ENCODE results near the gene ATP5PO. TPM values are rescaled to one million over a fixed set of nuclear protein-coding genes. Genes with fewer than 3 reads are reported as not detected.

ATP5PO gene
- total RNA-seq, 1 experiment from 2014 or later, result 232 TPM

GRCh38 chr21:33950431-33951079, 35.0 kb upstream of the ATP5PO start:
- H3K27me3 Mint-ChIP-seq (ENCODE audit: insufficient read depth, unreplicated experiment), result no peaks in the 10 kb centered on the region
- peak overlapping the region; percentile 83 for H3K27ac Mint-ChIP-seq (ENCODE audit: unreplicated experiment)
- H3K9me3 Mint-ChIP-seq (ENCODE audit: unreplicated experiment), result peaks cover 9% of the 10 kb centered on the region
- peaks cover 27% of the 10 kb centered on the region for H3K4me1 Mint-ChIP-seq (ENCODE audit: low read depth, unreplicated experiment)
- ChIA-PET POLR2A (no interaction called here), CTCF (no interaction called here)
- Histone ChIP-seq H3K4me1 (peaks cover 29% of the 10 kb centered on the region), H3K4me3 (ENCODE audit: low read depth, low read length) (no peak overlapping the region), H3K27me3 (replicated peaks; ENCODE audit: control insufficient read depth, insufficient read depth, low read length) (no peaks in the 10 kb centered on the region), H3K36me3 (ENCODE audit: control insufficient read depth, insufficient read depth, low read length) (no peaks in the 10 kb centered on the region), H3K9me3 (no peaks in the 10 kb centered on the region)
- H3K4me3 Mint-ChIP-seq (ENCODE audit: unreplicated experiment), result no peak overlapping the region
- DNase-seq, result no peak
- H3K36me3 Mint-ChIP-seq (ENCODE audit: insufficient read depth, unreplicated experiment), result peaks cover 28% of the 10 kb centered on the region
- BruUV-seq (replicated peaks), result no TSS peak
- no peak for TF ChIP-seq CTCF (IDR thresholded peaks at IDR 0.05; ENCODE audit: insufficient read depth in 1 of 2, low read depth in 1 of 2, low read length in 1 of 2, severe bottlenecking in 1 of 2, unreplicated experiment in 1 of 2)
- intact Hi-C loops (cut with micrococcal nuclease; ENCODE audit: unreplicated experiment), result no loop called here

GRCh38 chr21:33949516-33950430, 34.2 kb upstream of the ATP5PO start:
- H3K4me3 Mint-ChIP-seq (ENCODE audit: unreplicated experiment), result no peak overlapping the region
- peaks cover 32% of the 10 kb centered on the region for H3K36me3 Mint-ChIP-seq (ENCODE audit: insufficient read depth, unreplicated experiment)
- Histone ChIP-seq H3K9me3 (no peaks in the 10 kb centered on the region), H3K4me1 (peaks cover 29% of the 10 kb centered on the region), H3K4me3 (ENCODE audit: low read depth, low read length) (no peak overlapping the region), H3K27me3 (replicated peaks; ENCODE audit: control insufficient read depth, insufficient read depth, low read length) (no peaks in the 10 kb centered on the region), H3K36me3 (ENCODE audit: control insufficient read depth, insufficient read depth, low read length) (no peaks in the 10 kb centered on the region)
- no peak for DNase-seq
- H3K27me3 Mint-ChIP-seq (ENCODE audit: insufficient read depth, unreplicated experiment), result no peaks in the 10 kb centered on the region
- POLR2A ChIA-PET, result no interaction called here
- H3K9me3 Mint-ChIP-seq (ENCODE audit: unreplicated experiment), result peaks cover 5% of the 10 kb centered on the region
- intact Hi-C loops (cut with micrococcal nuclease; ENCODE audit: unreplicated experiment), result loop anchor here (5.0 kb wide), 1 partner anchor 123 kb away; the partner anchor contains the start of genes MRPS6 and SLC5A3
- no peak for TF ChIP-seq CTCF (IDR thresholded peaks at IDR 0.05; ENCODE audit: insufficient read depth in 1 of 2, low read depth in 1 of 2, low read length in 1 of 2, severe bottlenecking in 1 of 2, unreplicated experiment in 1 of 2)
- peaks cover 27% of the 10 kb centered on the region for H3K4me1 Mint-ChIP-seq (ENCODE audit: low read depth, unreplicated experiment)
- H3K27ac Mint-ChIP-seq (ENCODE audit: unreplicated experiment), result peak overlapping the region; percentile 97
- BruUV-seq (replicated peaks), result no TSS peak
- CTCF ChIA-PET, result no interaction called here

- Histone ChIP-seq H3K36me3 (ENCODE audit: control insufficient read depth, insufficient read depth, low read length) (no peaks in the 10 kb centered on the region), H3K4me1 (peaks cover 29% of the 10 kb centered on the region), H3K27me3 (replicated peaks; ENCODE audit: control insufficient read depth, insufficient read depth, low read length) (no peaks in the 10 kb centered on the region), H3K4me3 (ENCODE audit: low read depth, low read length) (no peak overlapping the region), H3K9me3 (no peaks in the 10 kb centered on the region)
- BruUV-seq (replicated peaks), result no TSS peak
- ChIA-PET CTCF (interaction anchor here (1.1 to 2.6 kb wide), 2 partner anchors 18 to 125 kb away, joined by 4 to 7 read pairs; no protein-coding TSS in a partner anchor), POLR2A (no interaction called here)
- H3K27me3 Mint-ChIP-seq (ENCODE audit: insufficient read depth, unreplicated experiment), result no peaks in the 10 kb centered on the region
- intact Hi-C loops (cut with micrococcal nuclease; ENCODE audit: unreplicated experiment), result loop anchor here (5.0 kb wide), 1 partner anchor 123 kb away; the partner anchor contains the start of genes MRPS6 and SLC5A3
- peaks cover 9% of the 10 kb centered on the region for H3K9me3 Mint-ChIP-seq (ENCODE audit: unreplicated experiment)
- peak overlapping the region; percentile 67 for H3K4me3 Mint-ChIP-seq (ENCODE audit: unreplicated experiment)
- H3K4me1 Mint-ChIP-seq (ENCODE audit: low read depth, unreplicated experiment), result peaks cover 27% of the 10 kb centered on the region
- DNase-seq, result no peak
- H3K36me3 Mint-ChIP-seq (ENCODE audit: insufficient read depth, unreplicated experiment), result peaks cover 39% of the 10 kb centered on the region
- H3K27ac Mint-ChIP-seq (ENCODE audit: unreplicated experiment), result peak overlapping the region; percentile 97
- no peak for TF ChIP-seq CTCF (IDR thresholded peaks at IDR 0.05; ENCODE audit: insufficient read depth in 1 of 2, low read depth in 1 of 2, low read length in 1 of 2, severe bottlenecking in 1 of 2, unreplicated experiment in 1 of 2)
These were observed 33.4 kb upstream of the ATP5PO start for GRCh38 chr21:33948951-33949444.

Data from Caco-2 (cell line).